SK-N-SH (cell line): Measurements from ENCODE around the gene TRIM15.

ENCODE experiments used
- CTCF ChIP-seq: fragments of 200-600 bp; sonication (generic); IDR thresholded peaks from 2 replicates; pipeline ENCODE4 v1.6.1; 2017; ENCODE audit warnings: antibody characterized with exemption, mild to moderate bottlenecking, moderate library complexity
- EP300 ChIP-seq, 2 experiments: IDR thresholded peaks; 2 replicates each; pipeline versions ENCODE4 v1.4.0 to v1.6.1; 2012; ENCODE audit warnings: borderline replicate concordance in 1 of 2, low read depth in 1 of 2, low read length in 1 of 2
- FOXJ3 ChIP-seq: sonication (generic); formaldehyde crosslinking; IDR thresholded peaks from 2 replicates; pipeline ENCODE4 v1.5.1; 2020; ENCODE audit warnings: mild to moderate bottlenecking, missing genetic modification reagents
- FOXM1 ChIP-seq: IDR thresholded peaks from 2 replicates; pipeline ENCODE4 v1.4.0; 2012; ENCODE audit warnings: low read depth, mild to moderate bottlenecking
- NFIC ChIP-seq: IDR thresholded peaks from 2 replicates; pipeline ENCODE4 v1.4.0; 2012; ENCODE audit warnings: borderline replicate concordance
- NRF1 ChIP-seq: IDR thresholded peaks from 2 replicates; pipeline ENCODE4 v1.6.1; 2012; ENCODE audit warnings: low read depth, mild to moderate bottlenecking, low read length
- POLR2AphosphoS5 ChIP-seq: IDR thresholded peaks from 2 replicates; pipeline ENCODE4 v1.6.1; 2012; ENCODE audit warnings: low read depth, low read length
- SMC3 ChIP-seq: IDR thresholded peaks from 2 replicates; pipeline ENCODE4 v1.6.1; 2012; ENCODE audit warnings: low read depth, low read length, improper control_type of control experiment
- TAF1 ChIP-seq: IDR thresholded peaks from 2 replicates; pipeline ENCODE4 v1.6.1; 2012; ENCODE audit warnings: low read depth, mild to moderate bottlenecking, low read length, moderate library complexity, borderline replicate concordance
- YY1 ChIP-seq: IDR thresholded peaks from 2 replicates; pipeline ENCODE4 v1.4.0; 2012; ENCODE audit warnings: low read depth, mild to moderate bottlenecking

GRCh38 chr6:30168741-30169140 lies 5.4 kb downstream of the TRIM15 start:
- TF ChIP-seq CTCF (no peak), NFIC (no peak), YY1 (no peak), POLR2AphosphoS5 (no peak), FOXM1 (no peak), EP300 (IDR thresholded peaks at IDR 0.05; ENCODE audit: borderline replicate concordance in 1 of 2, low read depth in 1 of 2, low read length in 1 of 2) (no peak), SMC3 (no peak), NRF1 (no peak), FOXJ3 (no peak), TAF1 (no peak)
